GM12878 (cell line): ENCODE results near the gene RALGDS. TPM values are rescaled to one million over a fixed set of nuclear protein-coding genes. Genes with fewer than 3 reads are reported as not detected.

Source experiments
- ATAC-seq: fragments of 200-7000 bp; cut with Tn5 transposase; 3 replicates; pipeline ENCODE4 v1.9.1; 2020; ENCODE audit warnings: mild to moderate bottlenecking, moderate library complexity
- BruUV-seq: library from RNA; stranded (reverse); fragments of 400-500 nt; replicated peaks from 2 replicates; lab custom pipeline; 2021; lab: Mats Ljungman, UMichigan
- CTCF ChIA-PET: fragments of 300-600 bp; sonication (Branson Sonifier 250); formaldehyde crosslinking; extraction: SDS; loops from one replicate; lab custom pipeline; 2021; ENCODE audit warnings: inconsistent platforms; lab: Yijun Ruan, JAX
- POLR2A ChIA-PET: fragments of 350-600 bp; formaldehyde crosslinking; extraction: SDS; loops from one replicate; lab custom pipeline; 2021; ENCODE audit warnings: inconsistent platforms; lab: Charles Lee
- RAD21 ChIA-PET: fragments of 300-600 bp; sonication (Branson Sonifier 250); formaldehyde crosslinking; loops from one replicate; lab custom pipeline; 2023; ENCODE audit warnings: antibody characterized with exemption; ENCODE audit not compliant: unreplicated experiment; lab: Charles Lee
- SMC1A ChIA-PET: fragments of 300-600 bp; sonication (Branson Sonifier 250); formaldehyde crosslinking; loops from one replicate; lab custom pipeline; 2023; ENCODE audit not compliant: unreplicated experiment, uncharacterized antibody; lab: Charles Lee
- DNase-seq: peaks from one replicate; pipeline ENCODE4 v3.0.0-alpha.2; 2011; ENCODE audit warnings: low read depth, low spot score
- FAIRE-seq: peaks from 3 replicates; lab custom pipeline; 2011; peaks lifted over from hg19 to GRCh38; lab: Jason Lieb, UNC
- H2AFZ ChIP-seq: 2 replicates; pipeline ENCODE4 v1.6.0; 2011; ENCODE audit warnings: low read depth, low read length, control low read depth; ENCODE audit not compliant: control insufficient read depth
- H3K27ac ChIP-seq: 2 replicates; pipeline ENCODE4 v1.5.1; 2011; ENCODE audit warnings: control low read depth; ENCODE audit not compliant: control insufficient read depth, insufficient read depth
- H3K27me3 ChIP-seq, 2 experiments: replicated peaks in 1 of 2; 2 replicates each; pipeline versions ENCODE4 v1.6.0 to v1.6.1; 2011; ENCODE audit warnings: low read length in 1 of 2; ENCODE audit not compliant: control insufficient read depth in 2 of 2, insufficient read depth in 2 of 2
- H3K36me3 ChIP-seq, 2 experiments: 2 replicates each; pipeline ENCODE4 v1.5.1; 2011; ENCODE audit warnings: low read length in 1 of 2; ENCODE audit not compliant: control insufficient read depth in 2 of 2, insufficient read depth in 2 of 2
- H3K4me1 ChIP-seq: 2 replicates; pipeline ENCODE4 v1.6.1; 2011; ENCODE audit warnings: mild to moderate bottlenecking, low read length, moderate library complexity, mixed read lengths; ENCODE audit not compliant: control insufficient read depth, insufficient read depth
- H3K4me2 ChIP-seq: 2 replicates; pipeline ENCODE4 v1.6.0; 2011; ENCODE audit warnings: control low read depth; ENCODE audit not compliant: control insufficient read depth, insufficient read depth
- H3K4me3 ChIP-seq: fragments of 200-600 bp; sonication (generic); 2 replicates; pipeline ENCODE4 v1.5.1; 2016
- H3K79me2 ChIP-seq: 2 replicates; pipeline ENCODE4 v1.6.0; 2011; ENCODE audit warnings: low read length; ENCODE audit not compliant: control insufficient read depth, insufficient read depth
- H3K9ac ChIP-seq: 2 replicates; pipeline ENCODE4 v1.8.0; 2011; ENCODE audit warnings: low read length, control low read depth, mixed read lengths; ENCODE audit not compliant: control insufficient read depth, insufficient read depth
- H3K9me3 ChIP-seq: replicated peaks from 3 replicates; pipeline ENCODE4 v1.5.1; 2011; ENCODE audit warnings: mild to moderate bottlenecking, low read length; ENCODE audit not compliant: control insufficient read depth, insufficient read depth
- H4K20me1 ChIP-seq: 2 replicates; pipeline ENCODE4 v1.6.0; 2011; ENCODE audit not compliant: control insufficient read depth, insufficient read depth
- E2F4 ChIP-seq: IDR thresholded peaks from 2 replicates; pipeline ENCODE4 v1.6.1; 2012; ENCODE audit warnings: low read depth, low read length, improper control_type of control experiment
- EED ChIP-seq: sonication (generic); IDR thresholded peaks from 2 replicates; pipeline ENCODE4 v1.6.1; 2016; ENCODE audit warnings: antibody characterized with exemption, low read depth
- IKZF1 ChIP-seq: fragments of 450-650 bp; conservative IDR thresholded peaks from 2 replicates; pipeline ENCODE4 v1.6.1; 2017; ENCODE audit warnings: antibody characterized with exemption, mild to moderate bottlenecking
- JUND ChIP-seq: IDR thresholded peaks from 2 replicates; pipeline ENCODE4 v1.6.1; 2012; ENCODE audit warnings: low read depth, mild to moderate bottlenecking, low read length, improper control_type of control experiment, moderate library complexity
- KLF5 ChIP-seq: fragments of 450-650 bp; IDR thresholded peaks from 2 replicates; pipeline ENCODE4 v1.6.1; 2014; ENCODE audit warnings: mild to moderate bottlenecking; ENCODE audit not compliant: partially characterized antibody
- MXI1 ChIP-seq: fragments of 150-350 bp; IDR thresholded peaks from 2 replicates; pipeline ENCODE4 v1.6.1; 2011; ENCODE audit warnings: low read depth, mild to moderate bottlenecking, inconsistent platforms, low read length, improper control_type of control experiment
- RELA ChIP-seq: fragments of 450-650 bp; IDR thresholded peaks from 2 replicates; pipeline ENCODE4 v1.8.0; 2014; ENCODE audit warnings: borderline replicate concordance; ENCODE audit not compliant: partially characterized antibody
- SMC3 ChIP-seq: IDR thresholded peaks from 2 replicates; pipeline ENCODE4 v1.6.1; 2011; ENCODE audit warnings: low read length, improper control_type of control experiment, borderline replicate concordance
- SREBF1 ChIP-seq: IDR thresholded peaks from 2 replicates; pipeline ENCODE4 v1.6.1; 2012; ENCODE audit warnings: mild to moderate bottlenecking, low read length
- SUPT20H ChIP-seq: IDR thresholded peaks from 2 replicates; pipeline ENCODE4 v1.6.1; 2011; ENCODE audit warnings: low read depth, mild to moderate bottlenecking, low read length, moderate library complexity, borderline replicate concordance; ENCODE audit not compliant: control insufficient read depth
- ZNF24 ChIP-seq: fragments of 450-650 bp; IDR thresholded peaks from 2 replicates; pipeline ENCODE4 v1.6.1; 2017; ENCODE audit warnings: antibody characterized with exemption, mild to moderate bottlenecking
- ZNF274 ChIP-seq: IDR thresholded peaks from one replicate; pipeline ENCODE4 v1.8.0; 2011; ENCODE audit not compliant: insufficient read length, insufficient read depth
- ZNF384 ChIP-seq: IDR thresholded peaks from 2 replicates; pipeline ENCODE4 v1.6.1; 2012; ENCODE audit warnings: low read depth, mild to moderate bottlenecking, low read length, improper control_type of control experiment, borderline replicate concordance
- WGBS: methylation state at CpG from one replicate; pipeline ENCODE4 v1.1.6; 2016; ENCODE audit warnings: low lambda C conversion rate; ENCODE audit not compliant: insufficient replicate concordance, insufficient coverage; ENCODE audit errors: missing lambda C conversion rate; 5-methylcytosine and 5-hydroxymethylcytosine counted together
- in situ Hi-C: fragments of 300-500 bp; cut with MboI; formaldehyde crosslinking; loops from 9 replicates; pipeline ENCODE4 v1.14.3; 2018; ENCODE audit warnings: mixed read lengths
- intact Hi-C: fragments of 100-400 bp; cut with micrococcal nuclease; formaldehyde crosslinking; loops from one replicate; pipeline ENCODE4 v1.14.2; 2022; ENCODE audit not compliant: unreplicated experiment
- polyA plus RNA-seq, 11 experiments: library from polyadenylated mRNA; depleted of rRNA in 4 of 11; unstranded in 6 of 11; stranded (reverse) in 5 of 11; fragments of >200 nt; fragmentation: Nextera tagmentation in 4 of 11; fragmentation: Illumina TruSeq in 1 of 11; extraction: Ambion mirVana in 4 of 11; extraction: Trizol in 1 of 11; gene quantifications; 1 replicate in 1 of 11; 2 replicates in 10 of 11; pipeline versions ENCODE4 v1.2.1 to v1.2.3, GENCODE V29; 2011 to 2016; ENCODE audit warnings: inconsistent platforms in 2 of 11, missing spikeins in 2 of 11, low read depth in 1 of 11
- total RNA-seq, 4 experiments: library from RNA; depleted of rRNA in 3 of 4; stranded (reverse); fragments of >200 nt in 3 of 4; fragmentation: Illumina TruSeq in 1 of 4; extraction: Trizol in 1 of 4; gene quantifications; 2 replicates each; pipeline versions ENCODE4 v1.2.1 to v1.2.3, GENCODE V29; 2013 to 2021
- TF ChIP-seq, protein P1 (sequence below), 3 experiments: IDR thresholded peaks in 2 of 3; conservative IDR thresholded peaks in 1 of 3; 2 replicates each; pipeline ENCODE4 v1.5.1; 2011; ENCODE audit warnings: low read depth in 3 of 3, low read length in 3 of 3, mild to moderate bottlenecking in 3 of 3, control low read depth in 2 of 3, moderate library complexity in 2 of 3, inconsistent platforms in 1 of 3, mixed read lengths in 1 of 3; ENCODE audit not compliant: control insufficient read depth in 2 of 3, insufficient read depth in 1 of 3; ENCODE audit errors: extremely low read depth in 1 of 3
- TF ChIP-seq, protein P2 (sequence below): fragments of 450-650 bp; IDR thresholded peaks from 2 replicates; pipeline ENCODE4 v1.6.1; 2016; ENCODE audit warnings: mild to moderate bottlenecking

Gene RALGDS
- total and polyA plus RNA-seq, 10 of the 15 experiments (the other 5 are each of a cell fraction or from before 2014, with no cell fraction given): 1.3 to 48.6 (median 21.2) TPM

DNA sequence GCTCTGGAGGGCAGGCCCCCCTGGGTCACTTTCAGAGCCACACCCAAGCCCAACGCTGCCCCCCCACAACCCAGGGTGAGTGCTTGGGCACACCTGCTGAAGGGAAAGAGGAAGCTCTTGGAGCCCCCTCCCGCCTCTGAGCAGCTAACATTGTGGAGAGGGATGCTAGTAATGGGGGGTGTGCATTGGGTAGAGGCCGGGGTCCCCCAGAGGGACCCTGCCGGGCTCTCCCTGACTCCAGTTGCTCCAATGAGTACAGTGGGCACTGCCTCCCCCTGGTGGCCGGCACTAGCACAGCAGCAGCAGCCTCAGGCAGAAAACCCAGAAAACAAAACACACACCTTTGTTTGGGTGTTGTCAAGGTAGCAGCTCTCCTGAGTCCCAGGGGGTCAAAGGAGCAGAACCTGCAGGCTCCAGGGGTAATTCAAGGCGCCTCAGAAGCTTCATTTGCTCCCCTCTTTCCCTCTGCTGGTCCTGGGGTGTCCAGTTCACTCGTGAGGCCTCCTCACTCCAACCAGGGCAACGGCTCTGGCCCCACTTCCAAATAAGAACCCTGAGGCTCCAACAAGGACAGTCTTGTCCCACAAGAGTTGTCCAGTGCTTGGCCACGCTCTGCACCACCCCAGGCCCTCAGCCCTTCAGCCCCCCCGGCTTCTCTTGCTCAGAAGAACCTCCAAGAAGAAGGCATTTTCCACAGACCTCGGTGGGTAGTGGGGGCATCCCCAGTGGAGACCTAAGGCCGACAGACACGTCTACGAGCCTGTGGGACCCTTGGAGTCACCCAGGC, 26.6 kb upstream of the RALGDS start (continued):
- peak; percentile 51; the same call in 1 of the 2 replicates for TF ChIP-seq MXI1
- no peak for TF ChIP-seq SUPT20H
- peak; percentile 74 for TF ChIP-seq SMC3
- TF ChIP-seq, protein P1, sequence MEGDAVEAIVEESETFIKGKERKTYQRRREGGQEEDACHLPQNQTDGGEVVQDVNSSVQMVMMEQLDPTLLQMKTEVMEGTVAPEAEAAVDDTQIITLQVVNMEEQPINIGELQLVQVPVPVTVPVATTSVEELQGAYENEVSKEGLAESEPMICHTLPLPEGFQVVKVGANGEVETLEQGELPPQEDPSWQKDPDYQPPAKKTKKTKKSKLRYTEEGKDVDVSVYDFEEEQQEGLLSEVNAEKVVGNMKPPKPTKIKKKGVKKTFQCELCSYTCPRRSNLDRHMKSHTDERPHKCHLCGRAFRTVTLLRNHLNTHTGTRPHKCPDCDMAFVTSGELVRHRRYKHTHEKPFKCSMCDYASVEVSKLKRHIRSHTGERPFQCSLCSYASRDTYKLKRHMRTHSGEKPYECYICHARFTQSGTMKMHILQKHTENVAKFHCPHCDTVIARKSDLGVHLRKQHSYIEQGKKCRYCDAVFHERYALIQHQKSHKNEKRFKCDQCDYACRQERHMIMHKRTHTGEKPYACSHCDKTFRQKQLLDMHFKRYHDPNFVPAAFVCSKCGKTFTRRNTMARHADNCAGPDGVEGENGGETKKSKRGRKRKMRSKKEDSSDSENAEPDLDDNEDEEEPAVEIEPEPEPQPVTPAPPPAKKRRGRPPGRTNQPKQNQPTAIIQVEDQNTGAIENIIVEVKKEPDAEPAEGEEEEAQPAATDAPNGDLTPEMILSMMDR (IDR thresholded peaks at IDR 0.05 in 2 of 3, conservative IDR thresholded peaks at IDR 0.05 in 1 of 3; ENCODE audit: control insufficient read depth in 2 of 3, extremely low read depth in 1 of 3, insufficient read depth in 1 of 3, low read depth in 3 of 3, low read length in 3 of 3): peak; percentile 93 to 99 (median 97)
- peak; percentile 33 for TF ChIP-seq RELA
- TF ChIP-seq ZNF384: no peak
- TF ChIP-seq, all 136 proteins: peak for 16

GRCh38 chr9:133146746-133147411, 25.8 kb upstream of the RALGDS start:
- ChIA-PET CTCF (interaction anchor here (0.8 to 8.7 kb wide), 20 partner anchors 8 to 169 kb away, joined by 3 to 401 read pairs (median 8); partner anchors contain the start of genes GFI1B, GTF3C5 and RALGDS), SMC1A (interaction anchor here (0.9 to 6.0 kb wide), 12 partner anchors 10 to 172 kb away, joined by 3 to 48 read pairs (median 6); no protein-coding TSS in a partner anchor), RAD21 (interaction anchor here (1.0 to 8.2 kb wide), 11 partner anchors 13 to 169 kb away, joined by 3 to 219 read pairs (median 5); partner anchors contain the start of genes GTF3C5 and RALGDS), POLR2A (interaction anchor here (0.7 to 4.9 kb wide), 6 partner anchors 11 to 201 kb away, joined by 3 to 66 read pairs (median 11); partner anchors contain the start of genes MED22, RALGDS and RPL7A)
- 49% methylated on average over 6 of the region's 7 CpGs for WGBS
- H3K79me2 ChIP-seq: peaks cover 57% of the 10 kb centered on the region
- no peaks in the 10 kb centered on the region for H3K9me3 ChIP-seq
- H2AFZ ChIP-seq: no peak overlapping the region
- no TSS peak for BruUV-seq
- peak overlapping the region; percentile 78 for H3K4me3 ChIP-seq
- H3K27me3 ChIP-seq: no peaks in the 10 kb centered on the region
- DNase-seq (no peak), ATAC-seq (no peak), FAIRE-seq (no peak)
- peak overlapping the region; percentile 19; the same call in 1 of the 2 replicates for H3K9ac ChIP-seq
- H4K20me1 ChIP-seq: no peaks in the 10 kb centered on the region
- intact Hi-C loops (loop anchor here (1.0 to 5.0 kb wide), 2 partner anchors 106 to 125 kb away; no protein-coding TSS in a partner anchor), in situ Hi-C loops (loop anchor here (5.0 to 25.0 kb wide), 2 partner anchors 40 to 1885 kb away; no protein-coding TSS in a partner anchor)
- peaks cover 35% of the 10 kb centered on the region for H3K4me1 ChIP-seq
- H3K27ac ChIP-seq: no peak overlapping the region; the same call in 1 of the 2 replicates
- no peaks in the 10 kb centered on the region for H3K36me3 ChIP-seq
- peak overlapping the region; percentile 94 for H3K4me2 ChIP-seq
- TF ChIP-seq ZNF274: no peak
- TF ChIP-seq JUND: no peak
- no peak for TF ChIP-seq IKZF1
- no peak for TF ChIP-seq KLF5
- TF ChIP-seq SREBF1: no peak
- TF ChIP-seq, protein P2, sequence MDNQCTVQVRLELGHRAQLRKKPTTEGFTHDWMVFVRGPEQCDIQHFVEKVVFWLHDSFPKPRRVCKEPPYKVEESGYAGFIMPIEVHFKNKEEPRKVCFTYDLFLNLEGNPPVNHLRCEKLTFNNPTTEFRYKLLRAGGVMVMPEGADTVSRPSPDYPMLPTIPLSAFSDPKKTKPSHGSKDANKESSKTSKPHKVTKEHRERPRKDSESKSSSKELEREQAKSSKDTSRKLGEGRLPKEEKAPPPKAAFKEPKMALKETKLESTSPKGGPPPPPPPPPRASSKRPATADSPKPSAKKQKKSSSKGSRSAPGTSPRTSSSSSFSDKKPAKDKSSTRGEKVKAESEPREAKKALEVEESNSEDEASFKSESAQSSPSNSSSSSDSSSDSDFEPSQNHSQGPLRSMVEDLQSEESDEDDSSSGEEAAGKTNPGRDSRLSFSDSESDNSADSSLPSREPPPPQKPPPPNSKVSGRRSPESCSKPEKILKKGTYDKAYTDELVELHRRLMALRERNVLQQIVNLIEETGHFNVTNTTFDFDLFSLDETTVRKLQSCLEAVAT: no peak
- TF ChIP-seq E2F4: no peak
- TF ChIP-seq ZNF24: no peak
- no peak for TF ChIP-seq EED
